Ramos (cell line): ENCODE measurements around the gene LRCOL1.

Experiments used
- in situ Hi-C: fragments of 300-500 bp; cut with MboI; formaldehyde crosslinking; loops from one replicate; pipeline ENCODE4 v1.14.3; 2022; ENCODE audit warnings: low sequenced_read_pairs; ENCODE audit not compliant: unreplicated experiment

Gene LRCOL1

GRCh38 chr12:132637811-132638210, 27.4 kb upstream of the LRCOL1 start:
- in situ Hi-C loops, result no loop called here

DNA sequence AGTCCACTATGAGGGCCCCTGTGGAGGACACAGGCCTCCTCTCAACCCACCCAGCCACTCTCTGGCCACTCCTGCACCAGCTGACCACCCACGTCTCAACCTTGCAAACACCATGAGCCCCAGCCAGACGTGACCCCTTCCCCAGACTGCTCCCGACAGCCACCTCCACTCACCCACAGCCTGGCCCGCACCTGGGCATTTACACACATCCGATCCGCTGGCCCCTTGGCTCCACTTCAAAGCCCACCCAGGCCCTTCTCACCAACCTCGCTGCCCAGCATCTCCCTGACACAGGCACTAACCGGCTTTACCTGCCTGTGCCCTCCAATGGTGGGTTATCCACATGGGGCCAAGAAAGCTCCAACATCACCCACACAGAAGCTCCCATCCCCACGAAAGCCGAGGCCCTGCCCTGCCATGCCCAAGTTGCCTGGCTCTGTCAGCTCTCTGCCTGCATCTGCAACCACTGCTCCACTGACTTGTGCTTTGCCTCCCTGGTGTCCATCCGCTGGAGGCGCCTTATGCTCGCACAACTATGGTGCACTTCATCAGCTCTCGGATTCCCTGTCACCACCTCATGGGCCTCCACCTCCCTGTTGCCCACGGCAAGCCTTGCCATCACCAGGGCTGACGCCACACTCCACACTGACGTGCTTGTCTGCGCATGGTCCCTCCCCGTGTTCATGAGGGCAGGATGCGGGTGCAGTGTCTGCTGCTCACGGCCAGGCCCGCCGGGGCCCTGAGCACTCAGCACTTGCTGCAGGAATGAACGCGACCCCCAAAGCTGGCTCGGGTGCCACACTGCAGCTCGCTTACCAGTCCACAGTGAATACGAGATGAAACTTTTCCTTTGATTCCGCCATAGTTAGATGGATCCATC, 24.9 kb upstream of the LRCOL1 start:
- in situ Hi-C loops, result no loop called here

DNA sequence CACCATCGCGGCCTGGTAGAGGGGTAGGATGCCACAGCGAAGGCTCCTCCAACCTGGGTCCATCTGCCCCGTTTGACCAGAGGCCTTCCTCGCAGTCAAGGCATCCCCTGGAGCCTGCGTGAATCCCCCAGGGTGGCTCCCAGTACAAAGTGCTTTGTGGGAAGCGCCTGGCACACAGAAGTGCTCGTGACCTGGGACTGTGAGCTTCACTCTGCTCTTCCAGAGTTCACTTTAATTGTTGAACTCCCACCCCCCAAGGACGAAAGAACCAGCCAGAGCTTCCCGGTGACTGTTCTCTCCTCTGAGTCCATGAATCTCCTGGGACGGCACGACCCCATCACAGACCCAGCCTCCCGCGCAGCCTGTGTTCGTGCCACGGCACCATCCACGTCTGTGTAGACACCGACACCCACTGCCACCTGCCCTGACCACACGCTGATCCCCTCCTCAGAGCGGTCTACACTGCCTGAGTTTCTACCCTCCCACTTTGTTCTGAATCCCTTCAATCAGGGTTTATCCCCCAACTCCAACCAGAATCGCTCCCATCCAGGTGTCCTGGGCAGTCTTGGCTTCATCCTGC, 24.1 kb upstream of the LRCOL1 start:
- in situ Hi-C loops, result no loop called here

DNA sequence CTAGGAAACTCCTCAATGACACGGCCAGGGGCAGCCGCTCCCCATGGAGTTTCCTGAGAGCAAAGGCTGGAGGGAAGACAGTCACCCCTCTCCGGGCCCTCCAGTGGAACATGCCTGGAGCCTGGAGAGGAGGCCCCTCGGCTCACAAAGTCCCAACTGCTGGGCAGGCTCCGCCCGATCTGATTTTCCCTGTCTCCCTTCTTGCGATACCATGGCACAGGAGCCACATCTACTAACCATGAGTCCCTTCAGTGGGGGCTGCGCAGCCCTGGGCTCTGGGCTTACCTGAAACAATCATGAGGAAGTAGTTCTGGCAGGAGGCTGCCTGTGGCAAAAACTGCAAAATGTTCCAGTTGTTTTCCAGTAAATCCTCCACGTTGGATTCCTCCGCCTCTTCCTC, 23.5 kb upstream of the LRCOL1 start:
- in situ Hi-C loops, result no loop called here

- in situ Hi-C loops, result no loop called here
Measured at GRCh38 chr12:132633398-132633797, 23.0 kb upstream of the LRCOL1 start.

- in situ Hi-C loops, result no loop called here
Measured at GRCh38 chr12:132632521-132633228, 22.3 kb upstream of the LRCOL1 start.

- in situ Hi-C loops, result no loop called here
Measured at GRCh38 chr12:132631666-132632065, 21.3 kb upstream of the LRCOL1 start.

DNA sequence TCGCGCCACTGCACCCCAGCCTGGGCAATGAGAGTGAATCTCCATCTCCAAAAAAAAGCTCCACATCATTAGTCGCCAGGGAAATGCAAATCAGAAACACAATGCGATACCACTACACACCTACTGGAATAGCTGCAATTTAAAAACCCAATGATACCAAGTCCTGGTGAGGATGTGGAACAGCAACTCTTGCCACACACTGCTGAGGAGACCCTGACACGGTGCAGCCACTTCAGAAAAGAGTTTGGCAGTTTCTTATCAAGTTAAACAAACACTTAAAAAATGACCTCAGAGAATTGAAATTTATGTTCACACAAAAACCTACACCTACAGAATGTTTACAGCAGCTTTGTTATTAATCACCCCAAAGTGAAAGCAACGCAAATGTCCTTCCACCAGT, 20.3 kb upstream of the LRCOL1 start:
- in situ Hi-C loops, result no loop called here

DNA sequence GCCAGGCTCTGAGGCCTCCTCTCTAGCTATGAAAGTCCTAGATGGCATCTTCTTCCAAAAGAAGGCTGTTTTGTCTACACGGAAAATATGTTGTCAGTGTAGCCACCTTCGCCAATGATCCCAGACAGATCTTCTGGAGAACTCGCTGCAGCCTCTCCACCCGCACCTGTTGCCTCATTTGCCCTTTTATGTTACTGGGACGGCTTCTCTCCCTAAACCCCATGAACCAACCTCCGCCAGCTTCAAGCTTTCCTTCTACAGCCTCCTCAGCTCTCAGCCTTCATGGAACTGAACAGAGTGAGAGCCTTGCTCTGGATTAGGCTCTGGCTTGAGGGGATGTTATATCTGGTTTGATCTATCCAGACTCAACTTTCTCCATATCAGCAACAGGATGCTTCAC, 18.9 kb upstream of the LRCOL1 start:
- in situ Hi-C loops, result no loop called here

DNA sequence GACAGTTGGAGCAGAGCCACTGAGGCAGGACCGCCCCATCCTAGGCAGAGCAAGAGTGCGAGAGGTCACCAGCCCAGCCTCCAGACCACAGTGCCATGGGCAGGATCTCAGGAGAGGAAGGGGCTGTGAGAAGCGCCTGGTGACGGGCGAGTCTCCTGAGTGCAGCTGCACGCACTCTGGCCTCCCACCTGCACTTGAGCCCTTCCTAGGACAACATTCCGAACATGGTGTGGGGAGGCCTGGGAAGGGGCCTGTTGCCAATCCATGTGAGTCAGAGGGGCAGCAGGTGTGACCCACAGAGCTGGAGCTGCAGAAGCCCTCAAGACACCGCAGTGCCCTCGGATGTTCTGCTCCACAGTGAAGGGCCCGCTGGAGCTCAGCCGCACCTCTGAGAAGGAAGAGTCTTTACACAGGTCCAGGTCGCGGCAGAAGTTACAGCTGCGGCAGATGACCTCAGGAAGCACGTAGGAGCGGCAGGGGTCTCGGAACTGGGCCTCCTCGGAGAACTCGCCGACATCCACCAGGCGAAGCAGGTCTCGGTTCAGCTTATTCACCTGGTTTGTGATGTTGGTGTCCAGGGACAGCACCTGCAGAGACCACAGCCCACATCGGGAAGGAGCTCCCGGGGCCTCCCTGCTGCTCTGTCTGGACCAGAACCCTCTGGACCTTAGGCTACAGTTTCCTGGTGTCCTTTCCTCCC, 15.5 kb upstream of the LRCOL1 start:
- in situ Hi-C loops, result no loop called here

GRCh38 chr12:132624910-132625630, 14.7 kb upstream of the LRCOL1 start:
- in situ Hi-C loops, result no loop called here

DNA sequence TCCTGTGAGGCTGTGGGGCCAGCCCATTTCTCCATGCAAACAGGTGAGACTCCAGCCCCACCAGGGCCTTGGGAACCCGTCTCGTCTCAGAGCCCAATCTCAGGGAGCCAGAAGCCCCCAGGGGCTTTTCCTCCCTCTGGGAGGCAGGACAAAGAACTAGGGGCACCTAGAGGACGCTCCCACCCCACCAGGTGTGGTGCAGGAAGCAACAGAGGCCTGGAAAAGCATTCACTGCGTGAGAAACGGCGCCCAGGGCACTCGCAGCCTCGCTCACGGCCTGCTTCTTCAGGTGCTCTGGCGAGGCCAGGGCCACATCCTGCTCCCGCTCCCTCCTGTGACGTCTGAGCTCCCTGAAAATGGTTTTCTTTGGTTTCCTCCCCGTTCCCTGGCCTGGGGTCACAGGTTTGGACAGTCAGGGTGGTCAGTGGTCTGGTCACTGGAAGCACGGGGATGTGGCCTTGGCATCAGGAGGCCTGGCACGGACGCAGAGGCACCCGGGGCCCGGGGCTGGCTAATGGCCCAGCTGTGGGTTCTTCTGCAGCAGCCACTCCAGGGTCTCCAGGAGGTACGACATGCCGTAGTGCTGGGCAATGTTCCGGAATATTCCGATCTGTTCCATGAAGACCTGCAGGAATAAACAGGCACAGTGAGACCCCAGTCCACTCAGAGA, 13.9 kb upstream of the LRCOL1 start:
- in situ Hi-C loops, result no loop called here

- in situ Hi-C loops, result no loop called here
Measured at GRCh38 chr12:132623072-132623869, 12.9 kb upstream of the LRCOL1 start.

GRCh38 chr12:132622437-132623071, 12.2 kb upstream of the LRCOL1 start:
- in situ Hi-C loops, result no loop called here

- in situ Hi-C loops, result no loop called here
Measured at GRCh38 chr12:132621657-132622435, 11.5 kb upstream of the LRCOL1 start.

GRCh38 chr12:132620899-132621656, 10.7 kb upstream of the LRCOL1 start:
- in situ Hi-C loops, result no loop called here
